T-helper 2 cell treated with Interferon-gamma antibody and Interleukin-4, amounts not matched to agents 5 μg/mL and 100 μg/mL, for 36 hours (primary cell): ENCODE results near the gene PLEKHA5.
"Not testable (repeated sequence)": the region's sequence is repeated elsewhere in the genome, so short reads cannot be mapped to it uniquely, and the experiment has no call there.

Experiments used
- DNase-seq: peaks from one replicate; pipeline ENCODE4 v3.0.0; 2021; ENCODE audit warnings: low spot score
- H3K27ac Mint-ChIP-seq: one replicate; pipeline ENCODE4 v1.8.0; 2021; ENCODE audit warnings: mild to moderate bottlenecking, mixed read lengths
- H3K27me3 Mint-ChIP-seq: one replicate; pipeline ENCODE4 v1.8.0; 2021; ENCODE audit warnings: low read depth, mixed read lengths
- H3K36me3 Mint-ChIP-seq: one replicate; pipeline ENCODE4 v1.8.0; 2021; ENCODE audit warnings: low read depth, mixed read lengths
- H3K4me1 Mint-ChIP-seq: one replicate; pipeline ENCODE4 v1.8.0; 2021; ENCODE audit warnings: low read depth, mixed read lengths
- H3K4me3 Mint-ChIP-seq: one replicate; pipeline ENCODE4 v1.8.0; 2022; ENCODE audit warnings: mild to moderate bottlenecking, moderate library complexity, mixed read lengths
- H3K9me3 Mint-ChIP-seq: one replicate; pipeline ENCODE4 v1.8.0; 2021; ENCODE audit warnings: mixed read lengths

The PLEKHA5 gene

GRCh38 chr12:19227190-19227879 is 97.8 kb downstream of the PLEKHA5 start:
- Mint-ChIP-seq H3K9me3 (no peaks in the 10 kb centered on the region), H3K27ac (no peak overlapping the region), H3K27me3 (no peaks in the 10 kb centered on the region), H3K4me3 (no peak overlapping the region), H3K4me1 (no peaks in the 10 kb centered on the region), H3K36me3 (no peaks in the 10 kb centered on the region)
- no peak for DNase-seq

GRCh38 chr12:19227880-19228210 is 98.3 kb downstream of the PLEKHA5 start:
- H3K9me3 Mint-ChIP-seq: no peaks in the 10 kb centered on the region
- H3K4me3 Mint-ChIP-seq: no peak overlapping the region
- H3K27me3 Mint-ChIP-seq: no peaks in the 10 kb centered on the region
- H3K27ac Mint-ChIP-seq: no peak overlapping the region
- no peak for DNase-seq
- no peaks in the 10 kb centered on the region for H3K4me1 Mint-ChIP-seq
- H3K36me3 Mint-ChIP-seq: no peaks in the 10 kb centered on the region

- H3K27me3 Mint-ChIP-seq, H3K4me3 Mint-ChIP-seq, DNase-seq, H3K36me3 Mint-ChIP-seq, H3K9me3 Mint-ChIP-seq, H3K4me1 Mint-ChIP-seq, H3K27ac Mint-ChIP-seq: not testable (repeated sequence)
Measured at GRCh38 chr12:19229021-19229420, 99.5 kb downstream of the PLEKHA5 start.

GRCh38 chr12:19230299-19230866 is 100.8 kb downstream of the PLEKHA5 start:
- DNase-seq: no peak
- H3K36me3 Mint-ChIP-seq: no peaks in the 10 kb centered on the region
- no peak overlapping the region for H3K27ac Mint-ChIP-seq
- no peak overlapping the region for H3K4me3 Mint-ChIP-seq
- H3K9me3 Mint-ChIP-seq: no peaks in the 10 kb centered on the region
- H3K27me3 Mint-ChIP-seq: no peaks in the 10 kb centered on the region
- H3K4me1 Mint-ChIP-seq: no peaks in the 10 kb centered on the region

GRCh38 chr12:19230896-19231295 is 101.4 kb downstream of the PLEKHA5 start:
- Mint-ChIP-seq H3K27ac (no peak overlapping the region), H3K4me3 (no peak overlapping the region), H3K36me3 (no peaks in the 10 kb centered on the region), H3K4me1 (no peaks in the 10 kb centered on the region), H3K27me3 (peaks cover 2% of the 10 kb centered on the region), H3K9me3 (no peaks in the 10 kb centered on the region)
- DNase-seq: no peak

GRCh38 chr12:19234171-19234704 is 104.7 kb downstream of the PLEKHA5 start:
- H3K9me3 Mint-ChIP-seq: no peaks in the 10 kb centered on the region
- DNase-seq: no peak
- H3K4me3 Mint-ChIP-seq: no peak overlapping the region
- H3K4me1 Mint-ChIP-seq: no peaks in the 10 kb centered on the region
- peaks cover 2% of the 10 kb centered on the region for H3K27me3 Mint-ChIP-seq
- no peak overlapping the region for H3K27ac Mint-ChIP-seq
- H3K36me3 Mint-ChIP-seq: no peaks in the 10 kb centered on the region

GRCh38 chr12:19234981-19235871 is 105.7 kb downstream of the PLEKHA5 start:
- Mint-ChIP-seq H3K27ac (no peak overlapping the region), H3K36me3 (no peaks in the 10 kb centered on the region), H3K27me3 (peaks cover 2% of the 10 kb centered on the region), H3K9me3 (no peaks in the 10 kb centered on the region), H3K4me1 (no peaks in the 10 kb centered on the region), H3K4me3 (no peak overlapping the region)
- DNase-seq: no peak

GRCh38 chr12:19236656-19237055 is 107.1 kb downstream of the PLEKHA5 start:
- no peak overlapping the region for H3K4me3 Mint-ChIP-seq
- no peaks in the 10 kb centered on the region for H3K36me3 Mint-ChIP-seq
- DNase-seq: no peak
- H3K4me1 Mint-ChIP-seq: no peaks in the 10 kb centered on the region
- no peaks in the 10 kb centered on the region for H3K9me3 Mint-ChIP-seq
- no peak overlapping the region for H3K27ac Mint-ChIP-seq
- peaks cover 2% of the 10 kb centered on the region for H3K27me3 Mint-ChIP-seq

- no peaks in the 10 kb centered on the region for H3K9me3 Mint-ChIP-seq
- no peak for DNase-seq
- no peak overlapping the region for H3K27ac Mint-ChIP-seq
- no peaks in the 10 kb centered on the region for H3K4me1 Mint-ChIP-seq
- H3K4me3 Mint-ChIP-seq: no peak overlapping the region
- H3K27me3 Mint-ChIP-seq: peaks cover 3% of the 10 kb centered on the region
- H3K36me3 Mint-ChIP-seq: no peaks in the 10 kb centered on the region
Measured at GRCh38 chr12:19238540-19238939, 109.0 kb downstream of the PLEKHA5 start.

GRCh38 chr12:19239102-19239501 is 109.6 kb downstream of the PLEKHA5 start:
- H3K9me3 Mint-ChIP-seq: no peaks in the 10 kb centered on the region
- H3K4me3 Mint-ChIP-seq: no peak overlapping the region
- H3K27me3 Mint-ChIP-seq: peaks cover 3% of the 10 kb centered on the region
- no peaks in the 10 kb centered on the region for H3K4me1 Mint-ChIP-seq
- DNase-seq: no peak
- no peaks in the 10 kb centered on the region for H3K36me3 Mint-ChIP-seq
- H3K27ac Mint-ChIP-seq: no peak overlapping the region

GRCh38 chr12:19239616-19240234 is 110.2 kb downstream of the PLEKHA5 start:
- no peaks in the 10 kb centered on the region for H3K36me3 Mint-ChIP-seq
- H3K27me3 Mint-ChIP-seq: peaks cover 3% of the 10 kb centered on the region
- H3K4me3 Mint-ChIP-seq: no peak overlapping the region
- no peaks in the 10 kb centered on the region for H3K9me3 Mint-ChIP-seq
- DNase-seq: no peak
- no peak overlapping the region for H3K27ac Mint-ChIP-seq
- H3K4me1 Mint-ChIP-seq: no peaks in the 10 kb centered on the region

GRCh38 chr12:19242581-19242980 is 113.0 kb downstream of the PLEKHA5 start:
- no peaks in the 10 kb centered on the region for H3K4me1 Mint-ChIP-seq
- no peaks in the 10 kb centered on the region for H3K36me3 Mint-ChIP-seq
- no peak overlapping the region for H3K27ac Mint-ChIP-seq
- no peak for DNase-seq
- peaks cover 2% of the 10 kb centered on the region for H3K27me3 Mint-ChIP-seq
- H3K9me3 Mint-ChIP-seq: no peaks in the 10 kb centered on the region
- H3K4me3 Mint-ChIP-seq: no peak overlapping the region

GRCh38 chr12:19243551-19243950 is 114.0 kb downstream of the PLEKHA5 start:
- Mint-ChIP-seq H3K4me1 (no peaks in the 10 kb centered on the region), H3K9me3 (no peaks in the 10 kb centered on the region), H3K27me3 (peaks cover 2% of the 10 kb centered on the region), H3K4me3 (no peak overlapping the region), H3K36me3 (no peaks in the 10 kb centered on the region), H3K27ac (no peak overlapping the region)
- DNase-seq: no peak

GRCh38 chr12:19244312-19244711 is 114.8 kb downstream of the PLEKHA5 start:
- Mint-ChIP-seq H3K27me3 (peaks cover 2% of the 10 kb centered on the region), H3K9me3 (no peaks in the 10 kb centered on the region), H3K4me1 (no peaks in the 10 kb centered on the region), H3K4me3 (no peak overlapping the region), H3K27ac (no peak overlapping the region), H3K36me3 (no peaks in the 10 kb centered on the region)
- DNase-seq: no peak
